IgD-negative memory B cell (primary cell): Measurements from ENCODE around the gene KAT6B. TPM values are rescaled to one million over a fixed set of nuclear protein-coding genes. Genes with fewer than 3 reads are reported as not detected.
A peak's percentile ranks its signal among the peaks of the same experiment; 100 is the strongest.

Source experiments
- H3K27ac Mint-ChIP-seq, 3 donors: one replicate each; pipeline ENCODE4 v1.8.0; 2020 to 2022; ENCODE audit warnings: mild to moderate bottlenecking in 3 of 3, mixed read lengths in 3 of 3, moderate library complexity in 1 of 3
- H3K27me3 Mint-ChIP-seq: one replicate; pipeline ENCODE4 v1.8.0; 2021; ENCODE audit warnings: mixed read lengths
- H3K36me3 Mint-ChIP-seq: one replicate; pipeline ENCODE4 v1.8.0; 2020; ENCODE audit warnings: mild to moderate bottlenecking, mixed read lengths
- H3K4me1 Mint-ChIP-seq, 3 donors: one replicate each; pipeline ENCODE4 v1.8.0; 2020 to 2022; ENCODE audit warnings: mixed read lengths in 3 of 3, mild to moderate bottlenecking in 1 of 3
- H3K4me3 Mint-ChIP-seq, 4 donors: one replicate each; pipeline ENCODE4 v1.8.0; 2020 to 2022; ENCODE audit warnings: mild to moderate bottlenecking in 4 of 4, mixed read lengths in 4 of 4, moderate library complexity in 3 of 4
- H3K9me3 Mint-ChIP-seq, 3 donors: one replicate each; pipeline ENCODE4 v1.8.0; 2020 to 2021; ENCODE audit warnings: mixed read lengths in 3 of 3, mild to moderate bottlenecking in 1 of 3
- polyA plus RNA-seq: library from polyadenylated mRNA; unstranded; fragments of 300-500 nt; fragmentation: Illumina TruSeq; gene quantifications from one replicate; pipeline ENCODE4 v1.2.3, GENCODE V29; 2021

KAT6B gene
- polyA plus RNA-seq, 1 donor from 2014 or later: 27.1 TPM

- Mint-ChIP-seq H3K4me3 (no peak overlapping the region), H3K27me3 (no peaks in the 10 kb centered on the region), H3K36me3 (peaks cover 16% of the 10 kb centered on the region), H3K27ac (no peak overlapping the region), H3K9me3 (no peaks in the 10 kb centered on the region), H3K4me1 (peaks cover 6 to 14% (median 11%) of the 10 kb centered on the region in 3 donors)
Measured at GRCh38 chr10:74968667-74969061, 142.3 kb downstream of the KAT6B start.

GRCh38 chr10:74969093-74969492 is 142.7 kb downstream of the KAT6B start:
- Mint-ChIP-seq H3K9me3 (no peaks in the 10 kb centered on the region), H3K27me3 (no peaks in the 10 kb centered on the region), H3K27ac (no peak overlapping the region), H3K36me3 (peaks cover 16% of the 10 kb centered on the region), H3K4me3 (no peak overlapping the region), H3K4me1 (peaks cover 6 to 14% (median 11%) of the 10 kb centered on the region in 3 donors)

- H3K36me3 Mint-ChIP-seq: peaks cover 16% of the 10 kb centered on the region
- H3K9me3 Mint-ChIP-seq: no peaks in the 10 kb centered on the region
- no peak overlapping the region for H3K4me3 Mint-ChIP-seq
- H3K27me3 Mint-ChIP-seq: no peaks in the 10 kb centered on the region
- no peak overlapping the region for H3K27ac Mint-ChIP-seq
- H3K4me1 Mint-ChIP-seq: peaks cover 4 to 12% (median 11%) of the 10 kb centered on the region in 3 donors
Measured at GRCh38 chr10:74969530-74969929, 143.1 kb downstream of the KAT6B start.

GRCh38 chr10:74973741-74974392 is 147.5 kb downstream of the KAT6B start:
- no peaks in the 10 kb centered on the region for H3K27me3 Mint-ChIP-seq
- H3K9me3 Mint-ChIP-seq: no peaks in the 10 kb centered on the region
- no peak overlapping the region for H3K27ac Mint-ChIP-seq
- H3K4me3 Mint-ChIP-seq: no peak overlapping the region
- peaks cover 25% of the 10 kb centered on the region for H3K36me3 Mint-ChIP-seq
- H3K4me1 Mint-ChIP-seq: peaks cover 26 to 28% (median 27%) of the 10 kb centered on the region in 3 donors

- Mint-ChIP-seq H3K4me1 (peaks cover 26 to 33% (median 32%) of the 10 kb centered on the region in 3 donors), H3K36me3 (peaks cover 23% of the 10 kb centered on the region), H3K9me3 (no peaks in the 10 kb centered on the region), H3K27ac (no peak overlapping the region), H3K4me3 (no peak overlapping the region), H3K27me3 (no peaks in the 10 kb centered on the region)
Measured at GRCh38 chr10:74975758-74976157, 149.4 kb downstream of the KAT6B start.

- Mint-ChIP-seq H3K4me1 (peaks cover 28 to 34% (median 33%) of the 10 kb centered on the region in 3 donors), H3K27me3 (no peaks in the 10 kb centered on the region), H3K36me3 (peaks cover 22% of the 10 kb centered on the region), H3K4me3 (peak overlapping the region in 3 of 4 donors; percentile 0 to 77 (median 71)), H3K27ac (no peak overlapping the region), H3K9me3 (no peaks in the 10 kb centered on the region)
Measured at GRCh38 chr10:74976565-74976964, 150.2 kb downstream of the KAT6B start.

GRCh38 chr10:74977072-74977471 is 150.7 kb downstream of the KAT6B start:
- peak overlapping the region in 2 of 3 donors; percentile 56 to 85 for H3K27ac Mint-ChIP-seq
- peaks cover 22% of the 10 kb centered on the region for H3K36me3 Mint-ChIP-seq
- peak overlapping the region in 2 of 4 donors; percentile 51 to 78 for H3K4me3 Mint-ChIP-seq
- H3K4me1 Mint-ChIP-seq: peaks cover 30 to 39% (median 35%) of the 10 kb centered on the region in 3 donors
- no peaks in the 10 kb centered on the region for H3K27me3 Mint-ChIP-seq
- no peaks in the 10 kb centered on the region for H3K9me3 Mint-ChIP-seq

GRCh38 chr10:74977913-74978847 is 151.8 kb downstream of the KAT6B start:
- peaks cover 20% of the 10 kb centered on the region for H3K36me3 Mint-ChIP-seq
- peak overlapping the region; percentile 1 to 77 (median 28) for H3K4me3 Mint-ChIP-seq
- H3K27me3 Mint-ChIP-seq: no peaks in the 10 kb centered on the region
- H3K27ac Mint-ChIP-seq: peak overlapping the region; percentile 56 to 84 (median 81)
- no peaks in the 10 kb centered on the region for H3K9me3 Mint-ChIP-seq
- H3K4me1 Mint-ChIP-seq: peaks cover 36 to 47% (median 43%) of the 10 kb centered on the region in 3 donors

GRCh38 chr10:74981831-74982633 is 155.6 kb downstream of the KAT6B start:
- peak overlapping the region in 1 of 3 donors; percentile 69 for H3K27ac Mint-ChIP-seq
- H3K4me1 Mint-ChIP-seq: peaks cover 21 to 36% (median 30%) of the 10 kb centered on the region in 3 donors
- H3K4me3 Mint-ChIP-seq: no peak overlapping the region
- H3K9me3 Mint-ChIP-seq: no peaks in the 10 kb centered on the region
- H3K27me3 Mint-ChIP-seq: no peaks in the 10 kb centered on the region
- H3K36me3 Mint-ChIP-seq: peaks cover 8% of the 10 kb centered on the region

GRCh38 chr10:74982634-74982982 is 156.2 kb downstream of the KAT6B start:
- Mint-ChIP-seq H3K9me3 (no peaks in the 10 kb centered on the region), H3K4me3 (peak overlapping the region in 1 of 4 donors; percentile 5), H3K27me3 (no peaks in the 10 kb centered on the region), H3K36me3 (peaks cover 8% of the 10 kb centered on the region), H3K4me1 (peaks cover 17 to 34% (median 24%) of the 10 kb centered on the region in 3 donors), H3K27ac (peak overlapping the region in 1 of 3 donors; percentile 69)

- H3K9me3 Mint-ChIP-seq: no peaks in the 10 kb centered on the region
- H3K27ac Mint-ChIP-seq: no peak overlapping the region
- H3K27me3 Mint-ChIP-seq: no peaks in the 10 kb centered on the region
- H3K36me3 Mint-ChIP-seq: peaks cover 8% of the 10 kb centered on the region
- no peak overlapping the region for H3K4me3 Mint-ChIP-seq
- H3K4me1 Mint-ChIP-seq: peaks cover 10 to 26% (median 17%) of the 10 kb centered on the region in 3 donors
Measured at GRCh38 chr10:74983383-74983782, 157.0 kb downstream of the KAT6B start.

GRCh38 chr10:74987339-74988053 is 161.1 kb downstream of the KAT6B start:
- no peaks in the 10 kb centered on the region for H3K27me3 Mint-ChIP-seq
- no peak overlapping the region for H3K27ac Mint-ChIP-seq
- no peak overlapping the region for H3K4me3 Mint-ChIP-seq
- H3K9me3 Mint-ChIP-seq: no peaks in the 10 kb centered on the region
- peaks cover 13% of the 10 kb centered on the region for H3K36me3 Mint-ChIP-seq
- peaks cover 6 to 8% (median 7%) of the 10 kb centered on the region in 3 donors for H3K4me1 Mint-ChIP-seq

- Mint-ChIP-seq H3K4me3 (no peak overlapping the region), H3K27me3 (no peaks in the 10 kb centered on the region), H3K27ac (no peak overlapping the region), H3K9me3 (no peaks in the 10 kb centered on the region), H3K36me3 (peaks cover 13% of the 10 kb centered on the region), H3K4me1 (peaks cover 3 to 4% (median 3%) of the 10 kb centered on the region in 3 donors)
Measured at GRCh38 chr10:74988054-74988775, 161.8 kb downstream of the KAT6B start.
